ENCODE measurements around the gene GTF2F1.

DNA sequence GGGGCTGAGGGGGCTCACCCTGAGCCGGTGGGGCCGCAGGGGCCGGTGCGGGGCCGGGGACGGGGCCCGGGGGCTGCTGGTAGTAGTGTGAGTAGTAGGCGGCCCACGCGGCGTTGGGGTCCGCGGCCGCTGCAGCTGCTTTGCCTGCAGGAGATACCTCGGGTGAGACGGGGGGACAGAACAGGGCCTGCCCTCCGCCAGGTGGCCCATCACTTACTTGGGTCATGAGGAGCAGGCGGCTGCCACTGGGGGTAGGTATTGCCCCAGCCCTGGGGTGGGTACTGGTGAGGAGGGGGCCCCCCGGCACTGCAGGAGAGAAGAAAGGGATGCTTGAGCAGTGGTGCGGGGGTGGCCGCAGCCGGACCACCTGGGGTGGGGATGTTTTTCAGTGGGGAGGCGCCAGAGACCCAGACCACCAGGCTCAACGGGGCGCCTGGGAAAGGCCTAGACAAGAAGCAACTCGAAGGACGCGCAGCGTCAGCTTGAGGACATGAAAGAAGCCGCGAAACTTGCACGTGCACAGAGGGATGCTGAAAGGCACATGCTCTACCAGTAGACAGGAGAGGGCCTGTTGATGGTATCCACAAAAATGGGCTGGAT is 22.7 kb upstream of the GTF2F1 start:
- TF ChIP-seq CTCF (IDR thresholded peaks at IDR 0.05): no peak
- no peak for TF ChIP-seq POLR2A (IDR thresholded peaks at IDR 0.05)
